OCI-LY7 (cell line): Measurements from ENCODE around the gene UTS2R. TPM values are rescaled to one million over a fixed set of nuclear protein-coding genes. Genes with fewer than 3 reads are reported as not detected.

Experiments
- BruUV-seq: library from RNA; stranded (reverse); fragments of 400-500 nt; replicated peaks from 2 replicates; lab custom pipeline; 2021; lab: Mats Ljungman, UMichigan
- CTCF ChIA-PET: fragments of 300-600 bp; sonication (Branson Sonifier 250); formaldehyde crosslinking; loops from one replicate; lab custom pipeline; 2022; ENCODE audit warnings: antibody characterized with exemption; ENCODE audit not compliant: unreplicated experiment; lab: Charles Lee
- POLR2A ChIA-PET: fragments of 300-600 bp; sonication (Branson Sonifier 250); formaldehyde crosslinking; loops from one replicate; lab custom pipeline; 2022; ENCODE audit warnings: antibody characterized with exemption; lab: Charles Lee
- DNase-seq: peaks from one replicate; pipeline ENCODE4 v3.0.0-alpha.2; 2015; ENCODE audit warnings: low spot score
- H2AFZ ChIP-seq: fragments of 200-600 bp; sonication (generic), shearing (Covaris generic); 2 replicates; pipeline ENCODE4 v1.6.1; 2014; ENCODE audit warnings: mild to moderate bottlenecking, antibody characterized with exemption, low read length, moderate library complexity
- H3K27ac ChIP-seq: fragments of 200-600 bp; sonication (generic); 2 replicates; pipeline ENCODE4 v1.5.1; 2014; ENCODE audit warnings: mixed run types, low read depth, mild to moderate bottlenecking, moderate library complexity, low read length, inconsistent platforms; ENCODE audit not compliant: poor library complexity, severe bottlenecking
- H3K36me3 ChIP-seq: fragments of 200-600 bp; sonication (generic); 2 replicates; pipeline ENCODE4 v1.6.1; 2014; ENCODE audit warnings: mild to moderate bottlenecking, antibody characterized with exemption, low read length, moderate library complexity, mixed read lengths; ENCODE audit not compliant: insufficient read depth
- H3K4me1 ChIP-seq: fragments of 200-600 bp; sonication (generic); 2 replicates; pipeline ENCODE4 v1.5.1; 2014; ENCODE audit warnings: mild to moderate bottlenecking, low read length; ENCODE audit not compliant: insufficient read depth, poor library complexity, severe bottlenecking
- H3K4me2 ChIP-seq: fragments of 200-600 bp; sonication (generic); 2 replicates; pipeline ENCODE4 v1.6.1; 2014; ENCODE audit warnings: mild to moderate bottlenecking, low read length
- H3K4me3 ChIP-seq: fragments of 200-600 bp; sonication (generic); 2 replicates; pipeline ENCODE4 v1.5.1; 2014; ENCODE audit warnings: mild to moderate bottlenecking, low read depth, low read length; ENCODE audit not compliant: poor library complexity, severe bottlenecking
- H3K79me2 ChIP-seq: fragments of 200-600 bp; sonication (generic); 2 replicates; pipeline ENCODE4 v1.6.1; 2016; ENCODE audit warnings: low read depth, mild to moderate bottlenecking, low read length, moderate library complexity, mixed read lengths; ENCODE audit not compliant: insufficient read depth
- H3K9me2 ChIP-seq: fragments of 200-600 bp; sonication (generic); 2 replicates; pipeline ENCODE4 v1.6.1; 2016; ENCODE audit warnings: mild to moderate bottlenecking, low read length, mixed read lengths; ENCODE audit not compliant: insufficient read depth
- H3K9me3 ChIP-seq: fragments of 200-600 bp; sonication (generic); 2 replicates; pipeline ENCODE4 v1.6.1; 2014; ENCODE audit warnings: mild to moderate bottlenecking, mixed run types, low read length, mixed read lengths
- H4K20me1 ChIP-seq: fragments of 200-600 bp; sonication (generic); 2 replicates; pipeline ENCODE4 v1.6.1; 2014; ENCODE audit warnings: mild to moderate bottlenecking, antibody characterized with exemption, low read length, moderate library complexity, mixed read lengths; ENCODE audit not compliant: insufficient read depth
- CTCF ChIP-seq: fragments of 200-600 bp; sonication (generic); conservative IDR thresholded peaks from 2 replicates; pipeline ENCODE4 v1.5.1; 2014; ENCODE audit warnings: mild to moderate bottlenecking, antibody characterized with exemption, low read length, moderate library complexity, mixed read lengths
- EZH2phosphoT487 ChIP-seq: fragments of 200-600 bp; sonication (generic); IDR thresholded peaks from 2 replicates; pipeline ENCODE4 v1.6.1; 2018; ENCODE audit warnings: low read depth, borderline replicate concordance, mild to moderate bottlenecking, mixed run types, antibody characterized with exemption, low read length, moderate library complexity, mixed read lengths
- intact Hi-C: fragments of 100-400 bp; cut with micrococcal nuclease; formaldehyde crosslinking; loops from one replicate; pipeline ENCODE4 v1.10.0; 2022; ENCODE audit not compliant: unreplicated experiment
- total RNA-seq, 2 experiments: library from RNA; depleted of rRNA in 1 of 2; stranded (reverse); fragments of >200 nt in 1 of 2; shearing (Covaris generic) in 1 of 2; gene quantifications; 2 replicates each; pipeline ENCODE4 v1.2.3, GENCODE V29; 2014 to 2022

The UTS2R gene
- total RNA-seq, 2 experiments from 2014 or later, result 17.4 to 36.3 TPM

- DNase-seq, result peak; percentile 67
These were observed 14.7 kb upstream of the UTS2R start for GRCh38 chr17:82356845-82357355.

GRCh38 chr17:82357394-82357793, 14.2 kb upstream of the UTS2R start:
- Histone ChIP-seq H2AFZ (peak overlapping the region; percentile 58), H3K9me3 (no peaks in the 10 kb centered on the region), H3K79me2 (no peaks in the 10 kb centered on the region), H3K36me3 (no peaks in the 10 kb centered on the region), H3K4me1 (peaks cover 57% of the 10 kb centered on the region), H3K9me2 (no peaks in the 10 kb centered on the region), H3K4me2 (peak overlapping the region; percentile 39), H3K27ac (peak overlapping the region; percentile 59), H3K4me3 (no peak overlapping the region), H4K20me1 (no peaks in the 10 kb centered on the region)
- ChIA-PET POLR2A (interaction anchor here (0.7 to 3.0 kb wide), 7 partner anchors 8 to 100 kb away, joined by 3 to 15 read pairs (median 5); partner anchors contain the start of gene HEXD), CTCF (interaction anchor here (0.8 to 1.1 kb wide), 3 partner anchors 9 to 136 kb away, joined by 3 to 4 read pairs (median 4); no protein-coding TSS in a partner anchor)
- TF ChIP-seq EZH2phosphoT487, result no peak
- TF ChIP-seq CTCF, result no peak
- no peak for DNase-seq
- no TSS peak for BruUV-seq
- intact Hi-C loops, result loop anchor here (1.0 kb wide), 1 partner anchor 61 kb away; the partner anchor contains the start of genes HEXD and OGFOD3

More at GRCh38 chr17:82356845-82357355, 14.7 kb upstream of the UTS2R start:
- Histone ChIP-seq H3K9me3 (no peaks in the 10 kb centered on the region), H3K27ac (no peak overlapping the region), H3K4me3 (no peak overlapping the region), H3K4me1 (peaks cover 62% of the 10 kb centered on the region), H3K9me2 (no peaks in the 10 kb centered on the region), H2AFZ (peak overlapping the region; percentile 58), H3K36me3 (no peaks in the 10 kb centered on the region), H3K79me2 (no peaks in the 10 kb centered on the region), H4K20me1 (no peaks in the 10 kb centered on the region), H3K4me2 (peak overlapping the region; percentile 39)
- intact Hi-C loops, result loop anchor here (1.0 kb wide), 1 partner anchor 61 kb away; the partner anchor contains the start of genes HEXD and OGFOD3
- TF ChIP-seq CTCF (no peak), EZH2phosphoT487 (no peak)
- no TSS peak for BruUV-seq
- ChIA-PET CTCF (interaction anchor here (0.8 to 1.1 kb wide), 2 partner anchors 10 to 60 kb away, joined by 3 to 4 read pairs; no protein-coding TSS in a partner anchor), POLR2A (interaction anchor here (1.4 to 3.0 kb wide), 6 partner anchors 10 to 101 kb away, joined by 3 to 15 read pairs (median 5); partner anchors contain the start of gene HEXD)
